DMS53 (cell line): ENCODE data around the gene TMEM53.

Source experiments
- DNase-seq: peaks from one replicate; lab custom pipeline; 2025; lab: John Stamatoyannopoulos, UW

Gene TMEM53

GRCh38 chr1:44696789-44697345 lies 22.6 kb upstream of the TMEM53 start:
- no peak for DNase-seq

- no peak for DNase-seq
Observed at GRCh38 chr1:44696101-44696500, 21.8 kb upstream of the TMEM53 start.

DNA sequence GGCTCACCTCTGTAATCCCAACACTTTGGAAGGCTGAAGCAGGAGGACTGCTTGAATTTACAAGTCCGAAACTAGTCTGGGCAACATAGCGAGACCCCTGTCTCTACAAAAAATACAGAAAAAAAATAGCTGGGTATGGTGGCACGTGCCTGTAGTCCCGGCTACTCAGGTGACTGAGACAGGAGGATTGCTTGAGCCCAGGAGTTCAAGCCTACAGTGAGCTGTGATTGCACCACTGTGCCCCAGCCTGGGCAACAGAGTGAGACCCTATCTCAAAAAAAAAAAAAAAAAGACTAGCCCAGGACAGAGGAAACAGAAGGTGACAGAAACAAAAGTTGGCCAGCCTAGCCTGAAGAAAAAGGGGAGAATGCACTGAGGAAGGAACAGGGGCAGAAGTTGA lies 21.4 kb upstream of the TMEM53 start:
- no peak for DNase-seq

DNA sequence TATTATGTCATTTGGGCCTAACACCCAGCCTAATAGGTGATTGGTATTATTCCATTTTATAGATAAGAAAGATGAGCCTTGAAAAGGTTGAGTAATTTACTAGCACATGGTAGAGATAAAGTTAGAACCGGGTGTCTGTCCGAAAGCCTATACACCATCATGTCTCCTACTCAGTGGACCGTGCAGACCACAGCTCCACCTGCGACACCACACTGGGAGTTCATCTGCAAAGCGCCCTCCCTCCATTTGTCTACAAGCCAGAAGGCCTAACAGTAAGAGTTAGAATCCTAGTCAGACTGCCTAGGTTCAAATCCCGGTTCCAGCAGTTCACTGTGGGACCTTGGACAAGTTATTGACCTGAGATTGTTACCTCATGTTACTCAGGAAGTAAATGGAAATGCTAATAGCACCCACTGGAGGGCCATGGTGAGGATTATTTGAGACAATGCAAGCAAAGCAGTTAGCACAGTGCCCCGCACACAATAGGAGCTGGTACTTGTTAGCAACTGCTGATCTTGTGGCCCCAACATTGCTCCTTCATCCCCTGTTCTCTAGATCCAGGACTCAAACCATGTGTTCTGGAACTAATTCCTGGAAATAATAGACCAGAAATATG lies 20.7 kb upstream of the TMEM53 start:
- no peak for DNase-seq

GRCh38 chr1:44693900-44694299 lies 19.6 kb upstream of the TMEM53 start:
- DNase-seq: no peak

- no peak for DNase-seq
Observed at GRCh38 chr1:44693159-44693558, 18.9 kb upstream of the TMEM53 start.

GRCh38 chr1:44689447-44689765 lies 15.1 kb upstream of the TMEM53 start:
- no peak for DNase-seq

DNA sequence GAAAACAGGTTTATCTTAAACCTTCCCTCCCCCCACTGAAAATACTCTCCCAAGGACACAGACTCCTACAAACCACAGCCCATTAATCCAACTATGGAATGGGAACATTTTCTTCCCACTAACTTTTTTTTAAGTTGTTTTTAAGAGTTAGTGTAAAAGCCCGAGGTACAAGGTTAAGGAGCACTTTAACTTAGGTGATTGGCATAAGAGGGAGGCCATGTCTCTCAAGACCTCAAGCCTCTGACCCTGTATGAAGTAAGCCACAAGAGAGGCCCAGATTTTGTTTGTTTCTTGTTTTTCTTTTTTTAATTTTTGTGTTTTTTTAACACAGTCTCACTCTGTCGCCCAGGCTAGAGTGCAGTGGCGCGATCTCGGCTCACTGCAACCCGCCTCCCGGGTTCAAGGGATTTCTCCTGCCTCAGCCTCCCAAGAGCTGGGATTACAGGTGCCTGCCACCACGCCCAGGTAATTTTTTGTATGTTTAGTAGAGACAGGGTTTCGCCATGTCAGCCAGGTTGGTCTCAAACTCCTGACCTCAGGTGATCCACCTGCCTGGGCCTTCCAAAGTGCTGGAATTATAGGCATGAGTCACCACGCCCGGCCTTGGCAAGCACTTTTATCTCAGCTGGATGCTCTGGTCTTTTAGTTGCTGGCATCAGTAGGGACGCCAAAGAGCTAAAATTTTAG lies 14.6 kb upstream of the TMEM53 start:
- DNase-seq: no peak

- DNase-seq: no peak
Observed at GRCh38 chr1:44685881-44686280, 11.6 kb upstream of the TMEM53 start.

GRCh38 chr1:44685218-44685617 lies 10.9 kb upstream of the TMEM53 start:
- DNase-seq: no peak

DNA sequence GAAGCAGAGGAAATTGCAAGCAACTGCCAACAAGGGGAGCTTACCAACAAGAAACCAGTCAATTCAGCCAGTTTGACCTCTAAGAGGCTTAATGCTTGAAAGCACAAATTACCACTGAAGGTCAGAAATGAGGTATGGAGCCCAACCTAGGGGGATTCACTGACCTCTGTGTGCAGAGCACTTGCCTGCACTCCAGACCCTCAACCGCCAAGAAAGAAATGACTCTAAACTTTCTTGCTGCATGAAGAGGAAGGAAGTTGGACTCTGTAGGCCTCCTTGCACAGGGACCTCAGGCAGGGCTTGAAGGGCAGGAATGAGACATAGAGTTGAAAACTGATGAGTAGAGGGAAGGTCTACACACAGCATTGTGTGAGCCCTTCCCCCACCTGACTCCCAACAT lies 10.2 kb upstream of the TMEM53 start:
- no peak for DNase-seq

GRCh38 chr1:44682883-44683265 lies 8.6 kb upstream of the TMEM53 start:
- DNase-seq: no peak

DNA sequence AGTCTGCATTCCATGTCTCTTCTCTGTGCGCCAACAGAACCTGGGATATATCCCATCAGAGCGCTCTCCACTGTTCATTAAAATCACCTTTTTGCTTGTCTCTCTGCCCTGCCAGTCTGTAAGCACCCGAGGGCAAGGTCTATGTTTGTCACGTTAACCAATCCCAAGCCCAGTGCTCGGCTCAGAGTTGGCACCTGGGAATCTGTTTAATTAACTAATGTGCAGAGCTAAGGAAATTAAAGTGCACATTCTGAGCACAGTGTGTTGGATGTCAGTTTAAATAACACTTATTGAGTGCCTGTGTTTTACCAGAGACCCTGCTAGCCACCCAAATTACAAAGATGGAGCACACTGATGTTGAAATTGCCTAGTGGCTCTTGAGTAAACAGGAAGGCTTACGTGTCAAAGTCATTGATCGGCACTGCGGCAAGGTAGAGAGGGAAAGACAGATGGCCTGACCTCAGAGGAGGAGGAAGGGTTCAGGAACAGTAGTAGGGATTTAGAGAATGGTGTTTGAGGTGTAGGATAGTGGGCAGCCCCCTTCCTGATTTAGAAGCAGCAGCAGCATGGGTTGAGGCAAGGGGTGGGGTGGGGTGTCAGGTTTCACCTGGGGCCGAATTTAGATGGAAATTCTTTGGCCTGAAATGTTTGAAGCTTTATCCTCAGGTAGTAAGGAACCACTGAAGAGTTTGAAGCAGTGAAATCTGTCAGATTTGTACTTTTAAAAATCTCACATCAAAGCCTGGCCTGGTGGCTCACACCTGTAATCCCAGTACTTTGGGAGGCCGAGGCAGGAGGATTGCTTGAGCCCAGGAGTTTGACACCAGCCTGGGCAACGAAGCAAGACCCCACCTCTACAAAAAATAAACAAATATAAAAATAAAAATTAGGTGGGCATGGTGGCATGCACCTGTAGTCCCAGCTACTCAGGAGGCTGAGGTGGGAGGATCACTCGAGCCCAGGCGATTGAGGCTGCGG lies 7.9 kb upstream of the TMEM53 start:
- DNase-seq: peak; percentile 83

DNA sequence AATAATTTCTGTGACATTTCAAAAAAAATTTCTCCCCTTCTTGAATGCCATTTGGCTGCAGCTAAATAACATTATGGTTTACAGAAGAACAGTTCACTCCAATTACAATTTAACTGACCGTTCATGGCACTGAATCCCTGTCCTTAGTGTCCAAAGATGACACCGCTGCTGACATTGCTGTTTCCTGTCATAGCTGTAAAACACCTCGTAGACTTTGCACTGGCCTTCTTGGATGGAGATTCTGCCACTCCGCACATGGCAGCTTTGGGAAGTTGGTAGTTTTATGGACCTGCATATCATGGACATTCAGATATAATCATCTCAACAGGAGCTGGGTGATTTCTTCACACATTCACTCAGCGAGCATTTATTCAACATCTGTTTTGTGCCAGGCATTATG lies 5.2 kb upstream of the TMEM53 start:
- no peak for DNase-seq

- no peak for DNase-seq
Observed at GRCh38 chr1:44678626-44679025, 4.3 kb upstream of the TMEM53 start.

GRCh38 chr1:44678120-44678519 lies 3.8 kb upstream of the TMEM53 start:
- no peak for DNase-seq

GRCh38 chr1:44677201-44677766 lies 3.0 kb upstream of the TMEM53 start:
- peak; percentile 69 for DNase-seq

- peak; percentile 55 for DNase-seq
Observed at GRCh38 chr1:44676484-44677200, 2.4 kb upstream of the TMEM53 start.

DNA sequence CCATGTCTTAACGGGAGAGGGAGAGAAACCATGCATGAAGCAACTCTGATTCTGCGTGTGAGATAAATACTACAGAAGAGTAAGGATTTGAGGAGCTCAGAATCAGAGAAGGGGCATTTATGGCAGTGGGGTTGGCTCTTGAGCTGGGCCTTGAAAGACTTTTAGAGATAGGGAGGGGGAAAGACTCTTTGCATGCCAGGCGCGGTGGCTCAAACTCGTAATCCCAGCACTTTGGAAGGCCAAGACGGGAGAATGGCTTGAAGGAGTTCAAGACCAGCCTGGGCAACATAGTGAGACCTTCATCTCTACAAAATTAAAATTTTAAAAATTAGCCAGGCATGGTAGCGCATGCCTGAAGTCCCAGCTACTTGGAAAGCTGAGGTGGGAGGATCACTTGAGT lies 905 bp upstream of the TMEM53 start:
- DNase-seq: no peak

DNA sequence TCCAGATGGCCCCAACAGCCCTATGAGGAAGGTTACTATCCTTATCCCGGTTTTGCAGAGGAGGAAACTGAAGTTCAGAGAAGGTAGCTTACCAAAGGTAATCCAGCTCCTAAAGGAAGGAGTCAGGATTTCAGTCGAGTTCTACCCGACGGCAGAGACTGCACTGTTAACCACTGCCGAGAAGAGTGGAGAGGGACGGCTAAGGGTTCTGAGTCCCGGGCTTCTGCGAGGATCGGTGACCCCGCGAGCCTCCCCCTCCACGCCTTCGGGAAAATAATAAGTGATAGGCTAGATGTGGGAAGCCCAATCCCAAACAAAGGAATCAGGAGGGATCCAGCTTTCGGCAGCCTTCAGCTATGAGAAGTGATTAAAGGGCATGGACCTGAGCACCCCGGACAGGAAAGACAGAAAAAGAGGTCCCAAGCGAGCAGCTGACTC lies 587 bp downstream of the TMEM53 start:
- no peak for DNase-seq

DNA sequence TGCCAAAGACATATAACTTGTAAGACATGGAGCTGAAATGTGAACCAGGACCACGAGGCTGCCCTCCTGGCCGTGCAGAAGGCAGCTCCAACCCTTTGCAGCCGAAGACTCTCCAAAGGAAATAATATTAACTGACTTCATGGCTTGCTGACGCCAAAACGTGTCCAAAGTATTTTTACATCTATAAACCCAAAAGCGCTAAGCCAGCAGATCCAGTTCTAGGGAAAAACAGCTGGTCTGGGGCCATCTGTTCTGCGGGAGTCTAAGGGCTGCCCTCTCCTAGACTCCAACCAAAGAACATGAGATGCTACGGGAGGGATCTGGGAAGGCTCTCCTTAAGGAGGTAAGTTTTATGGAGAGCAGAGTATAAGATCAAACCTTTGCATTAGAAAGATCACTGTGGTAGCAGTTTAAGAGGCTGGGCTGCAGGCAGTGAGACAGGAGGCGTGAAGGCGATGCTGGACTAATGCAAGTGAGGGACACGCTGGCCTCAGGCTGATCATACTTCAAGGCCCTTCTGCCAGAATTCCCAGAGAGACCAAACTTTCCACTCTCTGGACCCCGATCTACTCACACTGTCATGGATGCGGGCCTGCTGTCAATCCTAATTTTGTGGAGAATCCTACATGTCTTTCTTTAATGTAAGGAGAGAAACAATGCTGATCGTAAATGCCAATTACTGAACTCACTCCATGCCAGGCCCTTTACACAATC lies 1.2 kb downstream of the TMEM53 start:
- no peak for DNase-seq
